ENCODE data around the gene SLC1A7.
A peak's percentile ranks its signal among the peaks of the same experiment; 100 is the strongest.

Gene SLC1A7

GRCh38 chr1:53137729-53138128, 4.7 kb downstream of the SLC1A7 start:
- intact Hi-C loops (cut with DNase I), result no loop called here
- DNase-seq, result peak in 1 of 42 donors; percentile 4

GRCh38 chr1:53135735-53136114, 6.7 kb downstream of the SLC1A7 start:
- intact Hi-C loops (cut with DNase I), result no loop called here
- DNase-seq, result peak in 1 of 42 donors; percentile 29

GRCh38 chr1:53134961-53135734, 7.3 kb downstream of the SLC1A7 start:
- DNase-seq, result no peak
- intact Hi-C loops (cut with DNase I), result no loop called here

GRCh38 chr1:53134042-53134485, 8.4 kb downstream of the SLC1A7 start:
- intact Hi-C loops (cut with DNase I), result no loop called here
- DNase-seq, result peak in 1 of 42 donors; percentile 2

GRCh38 chr1:53133261-53134041, 9.0 kb downstream of the SLC1A7 start:
- peak in 1 of 42 donors; percentile 3 for DNase-seq
- intact Hi-C loops (cut with DNase I), result no loop called here

GRCh38 chr1:53132176-53132575, 10.3 kb downstream of the SLC1A7 start:
- DNase-seq, result no peak
- intact Hi-C loops (cut with DNase I), result no loop called here

- intact Hi-C loops (cut with DNase I), result no loop called here
- DNase-seq, result no peak
Measured at GRCh38 chr1:53131590-53131938, 10.9 kb downstream of the SLC1A7 start.

- DNase-seq, result peak in 1 of 42 donors; percentile 2
- intact Hi-C loops (cut with DNase I), result no loop called here
Measured at GRCh38 chr1:53130878-53131589, 11.4 kb downstream of the SLC1A7 start.

- intact Hi-C loops (cut with DNase I), result no loop called here
- peak in 1 of 42 donors; percentile 3 for DNase-seq
Measured at GRCh38 chr1:53130598-53130877, 11.9 kb downstream of the SLC1A7 start.

GRCh38 chr1:53129891-53130597, 12.4 kb downstream of the SLC1A7 start:
- intact Hi-C loops (cut with DNase I), result no loop called here
- peak in 1 of 42 donors; percentile 4 for DNase-seq

- no peak for DNase-seq
- intact Hi-C loops (cut with DNase I), result no loop called here
Measured at GRCh38 chr1:53128401-53128800, 14.0 kb downstream of the SLC1A7 start.

GRCh38 chr1:53127546-53127945, 14.9 kb downstream of the SLC1A7 start:
- no peak for DNase-seq
- intact Hi-C loops (cut with DNase I), result no loop called here

GRCh38 chr1:53126495-53126894, 15.9 kb downstream of the SLC1A7 start:
- intact Hi-C loops (cut with DNase I), result no loop called here
- no peak for DNase-seq

GRCh38 chr1:53125623-53126360, 16.6 kb downstream of the SLC1A7 start:
- DNase-seq, result no peak
- intact Hi-C loops (cut with DNase I), result no loop called here

- intact Hi-C loops (cut with DNase I), result no loop called here
- DNase-seq, result no peak
Measured at GRCh38 chr1:53125122-53125521, 17.3 kb downstream of the SLC1A7 start.

GRCh38 chr1:53123453-53124140, 18.8 kb downstream of the SLC1A7 start:
- intact Hi-C loops (cut with DNase I), result no loop called here
- no peak for DNase-seq

GRCh38 chr1:53122961-53123413, 19.5 kb downstream of the SLC1A7 start:
- intact Hi-C loops (cut with DNase I), result no loop called here
- DNase-seq, result no peak

GRCh38 chr1:53122201-53122885, 20.1 kb downstream of the SLC1A7 start:
- peak in 1 of 42 donors; percentile 3 for DNase-seq

More at GRCh38 chr1:53122201-53122885, 20.1 kb downstream of the SLC1A7 start:
- intact Hi-C loops (cut with DNase I), result no loop called here

Measured in head of caudate nucleus (tissue), 42 donors.